Prostate gland (tissue), 2 donors: ENCODE results near the gene TNFAIP2. TPM values are rescaled to one million over a fixed set of nuclear protein-coding genes. Genes with fewer than 3 reads are reported as not detected.

ENCODE experiments used
- DNase-seq: peaks from one replicate; pipeline ENCODE4 v3.0.0-alpha.2; 2019; ENCODE audit warnings: low spot score
- H3K27ac ChIP-seq, 2 donors: fragments of 200-600 bp; sonication (generic); 2 replicates each; pipeline ENCODE4 v1.5.1; 2017 to 2019
- H3K27me3 ChIP-seq: fragments of 200-600 bp; sonication (generic); replicated peaks from 2 replicates; pipeline ENCODE4 v1.5.1; 2019; ENCODE audit not compliant: insufficient read depth
- H3K36me3 ChIP-seq, 2 donors: fragments of 200-600 bp; sonication (generic); 1 replicate in 1 of 2; 2 replicates in 1 of 2; pipeline versions ENCODE4 v1.5.1 to v1.8.1; 2017 to 2019
- H3K4me1 ChIP-seq: fragments of 200-600 bp; sonication (generic); replicated peaks from 2 replicates; pipeline ENCODE4 v1.5.1; 2019
- H3K4me3 ChIP-seq, 2 donors: fragments of 200-600 bp; sonication (generic); 2 replicates each; pipeline ENCODE4 v1.5.1; 2017 to 2019
- H3K9me3 ChIP-seq: fragments of 200-600 bp; sonication (generic); 2 replicates; pipeline ENCODE4 v1.5.1; 2017
- CTCF ChIP-seq, 4 experiments: fragments of 200-600 bp in 2 of 4; fragments of 450-650 bp in 2 of 4; sonication (generic) in 2 of 4; IDR thresholded peaks; 1 replicate in 3 of 4; 2 replicates in 1 of 4; pipeline ENCODE4 v1.5.1; 2016 to 2019; ENCODE audit warnings: antibody characterized with exemption in 4 of 4, mild to moderate bottlenecking in 2 of 4, moderate library complexity in 2 of 4
- POLR2A ChIP-seq: fragments of 450-650 bp; IDR thresholded peaks from one replicate; pipeline ENCODE4 v1.6.1; 2016; ENCODE audit warnings: antibody characterized with exemption, mild to moderate bottlenecking
- POLR2AphosphoS5 ChIP-seq: sonication (generic); formaldehyde crosslinking; IDR thresholded peaks from one replicate; pipeline ENCODE4 v1.6.1; 2017; ENCODE audit warnings: antibody characterized with exemption
- WGBS: methylation state at CpG from one replicate; pipeline ENCODE4 v1.1.5; 2018; 5-methylcytosine and 5-hydroxymethylcytosine counted together
- intact Hi-C: fragments of 100-400 bp; cut with DNase I; formaldehyde crosslinking; loops from one replicate; pipeline ENCODE4 v1.14.2; 2022
- total RNA-seq, 2 donors: library from RNA; depleted of rRNA; stranded (reverse); fragments of >200 nt; gene quantifications; one replicate each; pipeline ENCODE4 v1.1.0, GENCODE V29; 2016

The TNFAIP2 gene
- total RNA-seq, 2 donors from 2014 or later, result 36.5 to 46.4 TPM

- Histone ChIP-seq H3K36me3 (no peaks in the 10 kb centered on the region), H3K4me1 (no peaks in the 10 kb centered on the region), H3K9me3 (no peaks in the 10 kb centered on the region), H3K4me3 (no peak overlapping the region), H3K27me3 (peaks cover 2% of the 10 kb centered on the region), H3K27ac (no peak overlapping the region)
- DNase-seq, result no peak
- TF ChIP-seq CTCF (IDR thresholded peaks at IDR 0.05) (no peak), POLR2A (no peak), POLR2AphosphoS5 (no peak)
- intact Hi-C loops, result no loop called here
- WGBS, result 84% methylated on average over 8 of the region's 8 CpGs
Observed at GRCh38 chr14:103086771-103087342, 36.4 kb upstream of the TNFAIP2 start.

GRCh38 chr14:103087343-103087835 lies 35.9 kb upstream of the TNFAIP2 start:
- WGBS, result 80% methylated on average over 7 of the region's 13 CpGs
- Histone ChIP-seq H3K27ac (no peak overlapping the region), H3K27me3 (peaks cover 2% of the 10 kb centered on the region), H3K9me3 (no peaks in the 10 kb centered on the region), H3K4me1 (no peaks in the 10 kb centered on the region), H3K4me3 (no peak overlapping the region), H3K36me3 (no peaks in the 10 kb centered on the region)
- DNase-seq, result no peak
- intact Hi-C loops, result no loop called here
- TF ChIP-seq POLR2AphosphoS5, result no peak
- TF ChIP-seq POLR2A, result no peak
- TF ChIP-seq CTCF (IDR thresholded peaks at IDR 0.05), result no peak

- TF ChIP-seq POLR2A (no peak), POLR2AphosphoS5 (no peak), CTCF (IDR thresholded peaks at IDR 0.05) (no peak)
- Histone ChIP-seq H3K36me3 (no peaks in the 10 kb centered on the region), H3K27me3 (peaks cover 2% of the 10 kb centered on the region), H3K4me1 (no peaks in the 10 kb centered on the region), H3K27ac (no peak overlapping the region), H3K9me3 (no peaks in the 10 kb centered on the region), H3K4me3 (no peak overlapping the region)
- intact Hi-C loops, result no loop called here
- no peak for DNase-seq
- WGBS, result 92% methylated on average over 5 of the region's 6 CpGs
Observed at GRCh38 chr14:103088921-103089320, 34.3 kb upstream of the TNFAIP2 start.

GRCh38 chr14:103089386-103090335 lies 33.6 kb upstream of the TNFAIP2 start:
- no peak overlapping the region for H3K4me3 ChIP-seq
- TF ChIP-seq POLR2AphosphoS5, result no peak
- no peak for TF ChIP-seq CTCF (IDR thresholded peaks at IDR 0.05)
- no peak for TF ChIP-seq POLR2A
- no peaks in the 10 kb centered on the region for H3K36me3 ChIP-seq
- no peak overlapping the region for H3K27ac ChIP-seq
- no peaks in the 10 kb centered on the region for H3K4me1 ChIP-seq
- DNase-seq, result no peak
- 91% methylated on average over 26 of the region's 28 CpGs for WGBS
- intact Hi-C loops, result no loop called here
- H3K9me3 ChIP-seq, result no peaks in the 10 kb centered on the region
- peaks cover 2% of the 10 kb centered on the region for H3K27me3 ChIP-seq
